Measurements from ENCODE around the gene ADCY5. TPM values are rescaled to one million over a fixed set of nuclear protein-coding genes. Genes with fewer than 3 reads are reported as not detected.

ADCY5 gene
- total and polyA plus RNA-seq, 2 donors (not counting 1 experiment from before 2014, with no cell fraction given): not detected

DNA sequence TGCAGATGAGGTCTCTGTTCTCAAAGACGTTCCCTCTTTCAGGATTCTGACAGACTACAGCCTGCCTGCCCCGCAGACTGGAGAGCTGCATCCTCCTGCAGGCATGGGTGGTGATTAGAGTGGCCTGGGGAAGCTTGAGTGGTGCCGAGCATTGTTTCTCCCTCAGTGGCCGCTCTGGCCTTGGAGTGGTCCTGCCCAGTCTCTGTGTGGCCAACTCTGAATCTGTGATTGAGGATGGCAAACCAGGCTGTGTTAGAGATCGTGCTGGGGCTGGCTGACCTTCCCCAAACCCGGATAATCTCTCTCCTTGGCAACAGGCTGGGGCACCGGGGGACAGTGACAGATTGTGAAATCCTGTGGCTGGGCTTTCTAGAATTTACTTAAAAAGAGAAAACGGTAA, 11.0 kb upstream of the ADCY5 start:
- H3K4me1 ChIP-seq (ENCODE audit: control insufficient read depth in 2 of 2, insufficient read depth in 2 of 2, low read length in 2 of 2): no peaks in the 10 kb centered on the region
- CTCF ChIA-PET: no interaction called here
- no peak overlapping the region for H3K27ac Mint-ChIP-seq
- intact Hi-C loops (cut with micrococcal nuclease): no loop called here
- WGBS (ENCODE audit: insufficient coverage): 55% methylated on average over 5 of the region's 8 CpGs
- H3K4me1 Mint-ChIP-seq: no peaks in the 10 kb centered on the region
- H4K20me1 ChIP-seq (ENCODE audit: control insufficient read depth, insufficient read depth, low read length, poor library complexity, severe bottlenecking): no peaks in the 10 kb centered on the region
- H3K36me3 ChIP-seq (replicated peaks in 1 of 2; ENCODE audit: control extremely low read depth in 1 of 2, control insufficient read depth in 1 of 2, extremely low read depth in 1 of 2, insufficient read depth in 2 of 2, low read length in 1 of 2): no peaks in the 10 kb centered on the region
- peaks cover 38% of the 10 kb centered on the region for H3K27me3 Mint-ChIP-seq
- H3K9me3 ChIP-seq (ENCODE audit: control extremely low read depth in 1 of 3, control insufficient read depth in 2 of 3, insufficient read depth in 1 of 3, low read length in 2 of 3): peaks cover 0 to 5% (median 0%) of the 10 kb centered on the region in 3 donors
- H3K9me3 Mint-ChIP-seq (ENCODE audit: insufficient read depth): no peaks in the 10 kb centered on the region
- H3K4me3 Mint-ChIP-seq: no peak overlapping the region
- DNase-seq (no peak), ATAC-seq (ENCODE audit: low read depth) (no peak)
- TF ChIP-seq, protein P1, sequence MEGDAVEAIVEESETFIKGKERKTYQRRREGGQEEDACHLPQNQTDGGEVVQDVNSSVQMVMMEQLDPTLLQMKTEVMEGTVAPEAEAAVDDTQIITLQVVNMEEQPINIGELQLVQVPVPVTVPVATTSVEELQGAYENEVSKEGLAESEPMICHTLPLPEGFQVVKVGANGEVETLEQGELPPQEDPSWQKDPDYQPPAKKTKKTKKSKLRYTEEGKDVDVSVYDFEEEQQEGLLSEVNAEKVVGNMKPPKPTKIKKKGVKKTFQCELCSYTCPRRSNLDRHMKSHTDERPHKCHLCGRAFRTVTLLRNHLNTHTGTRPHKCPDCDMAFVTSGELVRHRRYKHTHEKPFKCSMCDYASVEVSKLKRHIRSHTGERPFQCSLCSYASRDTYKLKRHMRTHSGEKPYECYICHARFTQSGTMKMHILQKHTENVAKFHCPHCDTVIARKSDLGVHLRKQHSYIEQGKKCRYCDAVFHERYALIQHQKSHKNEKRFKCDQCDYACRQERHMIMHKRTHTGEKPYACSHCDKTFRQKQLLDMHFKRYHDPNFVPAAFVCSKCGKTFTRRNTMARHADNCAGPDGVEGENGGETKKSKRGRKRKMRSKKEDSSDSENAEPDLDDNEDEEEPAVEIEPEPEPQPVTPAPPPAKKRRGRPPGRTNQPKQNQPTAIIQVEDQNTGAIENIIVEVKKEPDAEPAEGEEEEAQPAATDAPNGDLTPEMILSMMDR (IDR thresholded peaks at IDR 0.05): no peak
- no peak for TF ChIP-seq EZH2 (IDR thresholded peaks at IDR 0.05; ENCODE audit: borderline replicate concordance, insufficient read depth, low read depth, low read length, poor library complexity, severe bottlenecking)
- H3K79me2 ChIP-seq (ENCODE audit: control insufficient read depth, insufficient read depth, low read length): no peaks in the 10 kb centered on the region
- no peak overlapping the region for H3K9ac ChIP-seq (ENCODE audit: low read length)
- peaks cover 0 to 17% (median 2%) of the 10 kb centered on the region in 4 experiments for H3K27me3 ChIP-seq (replicated peaks in 1 of 4; ENCODE audit: control extremely low read depth in 1 of 4, control insufficient read depth in 3 of 4, insufficient read depth in 4 of 4, low read length in 3 of 4)
- H2AFZ ChIP-seq (ENCODE audit: insufficient read depth, low read depth, low read length, poor library complexity, severe bottlenecking): no peak overlapping the region
- no peak overlapping the region for H3K4me3 ChIP-seq (ENCODE audit: control extremely low read depth in 1 of 5, extremely low read depth in 1 of 5, insufficient read depth in 1 of 5, low read depth in 2 of 5, low read length in 4 of 5)
- no peak overlapping the region for H3K4me2 ChIP-seq (replicated peaks; ENCODE audit: low read depth, low read length, poor library complexity, severe bottlenecking)
- H3K27ac ChIP-seq (ENCODE audit: low read length in 2 of 2): no peak overlapping the region
- POLR2A ChIA-PET: no interaction called here

- no peak for TF ChIP-seq EZH2 (IDR thresholded peaks at IDR 0.05; ENCODE audit: borderline replicate concordance, insufficient read depth, low read depth, low read length, poor library complexity, severe bottlenecking)
- TF ChIP-seq, protein P1 (IDR thresholded peaks at IDR 0.05): no peak
- Histone ChIP-seq H3K27ac (ENCODE audit: low read length in 2 of 2) (no peak overlapping the region), H3K4me1 (ENCODE audit: control insufficient read depth in 2 of 2, insufficient read depth in 2 of 2, low read length in 2 of 2) (no peaks in the 10 kb centered on the region), H3K36me3 (replicated peaks in 1 of 2; ENCODE audit: control extremely low read depth in 1 of 2, control insufficient read depth in 1 of 2, extremely low read depth in 1 of 2, insufficient read depth in 2 of 2, low read length in 1 of 2) (no peaks in the 10 kb centered on the region), H3K4me2 (replicated peaks; ENCODE audit: low read depth, low read length, poor library complexity, severe bottlenecking) (no peak overlapping the region), H3K27me3 (replicated peaks in 1 of 4; ENCODE audit: control extremely low read depth in 1 of 4, control insufficient read depth in 3 of 4, insufficient read depth in 4 of 4, low read length in 3 of 4) (peaks cover 0 to 23% (median 2%) of the 10 kb centered on the region in 4 experiments), H3K9ac (ENCODE audit: low read length) (no peak overlapping the region), H3K4me3 (ENCODE audit: control extremely low read depth in 1 of 5, extremely low read depth in 1 of 5, insufficient read depth in 1 of 5, low read depth in 2 of 5, low read length in 4 of 5) (no peak overlapping the region), H4K20me1 (ENCODE audit: control insufficient read depth, insufficient read depth, low read length, poor library complexity, severe bottlenecking) (no peaks in the 10 kb centered on the region), H2AFZ (ENCODE audit: insufficient read depth, low read depth, low read length, poor library complexity, severe bottlenecking) (no peak overlapping the region), H3K79me2 (ENCODE audit: control insufficient read depth, insufficient read depth, low read length) (no peaks in the 10 kb centered on the region), H3K9me3 (ENCODE audit: control extremely low read depth in 1 of 3, control insufficient read depth in 2 of 3, insufficient read depth in 1 of 3, low read length in 2 of 3) (peaks cover 0 to 5% (median 0%) of the 10 kb centered on the region in 3 donors)
- peaks cover 49% of the 10 kb centered on the region for H3K27me3 Mint-ChIP-seq
- ChIA-PET CTCF (no interaction called here), POLR2A (no interaction called here)
- no peak for DNase-seq
- H3K4me1 Mint-ChIP-seq: no peaks in the 10 kb centered on the region
- intact Hi-C loops (cut with micrococcal nuclease): no loop called here
- WGBS (ENCODE audit: insufficient coverage): 85% methylated on average over 4 of the region's 5 CpGs
- H3K4me3 Mint-ChIP-seq: no peak overlapping the region
- H3K27ac Mint-ChIP-seq: no peak overlapping the region
- no peak for ATAC-seq (ENCODE audit: low read depth)
- H3K9me3 Mint-ChIP-seq (ENCODE audit: insufficient read depth): no peaks in the 10 kb centered on the region
Measured at GRCh38 chr3:123458255-123458654, 9.4 kb upstream of the ADCY5 start.
